ENCODE results near the gene PRR35. TPM values are rescaled to one million over a fixed set of nuclear protein-coding genes. Genes with fewer than 3 reads are reported as not detected.

Gene PRR35
- polyA plus RNA-seq, 4 donors, result not detected

- Histone ChIP-seq H3K27ac (ENCODE audit: low read depth in 1 of 3, low read length in 2 of 3) (no peak overlapping the region), H3K4me1 (ENCODE audit: control insufficient read depth in 3 of 3, insufficient read depth in 2 of 3, low read depth in 1 of 3, low read length in 2 of 3) (no peaks in the 10 kb centered on the region), H3K36me3 (ENCODE audit: control insufficient read depth in 3 of 3, insufficient read depth in 2 of 3, low read depth in 1 of 3, low read length in 3 of 3) (peaks cover 0 to 77% (median 0%) of the 10 kb centered on the region in 3 donors), H3K4me3 (ENCODE audit: low read depth in 1 of 3, low read length in 3 of 3) (no peak overlapping the region), H3K27me3 (ENCODE audit: control insufficient read depth in 3 of 3, insufficient read depth in 3 of 3, low read length in 3 of 3) (no peaks in the 10 kb centered on the region), H3K9me3 (ENCODE audit: control insufficient read depth in 2 of 2, insufficient read depth in 1 of 2, low read depth in 1 of 2, low read length in 1 of 2) (no peaks in the 10 kb centered on the region)
- DNase-seq (no peak), FAIRE-seq (no peak)
- 78 to 82% (median 82%) methylated on average over 21 to 24 of the region's 24 CpGs for WGBS, 3 donors
These were observed 18.2 kb downstream of the PRR35 start for GRCh38 chr16:578232-578869.

- H3K4me1 ChIP-seq (ENCODE audit: control insufficient read depth in 3 of 3, insufficient read depth in 2 of 3, low read depth in 1 of 3, low read length in 2 of 3), result no peaks in the 10 kb centered on the region
- H3K4me3 ChIP-seq (ENCODE audit: low read depth in 1 of 3, low read length in 3 of 3), result no peak overlapping the region
- FAIRE-seq (no peak), DNase-seq (peak; percentile 83 to 87)
- H3K36me3 ChIP-seq (ENCODE audit: control insufficient read depth in 3 of 3, insufficient read depth in 2 of 3, low read depth in 1 of 3, low read length in 3 of 3), result peaks cover 0 to 74% (median 0%) of the 10 kb centered on the region in 3 donors
- no peaks in the 10 kb centered on the region for H3K27me3 ChIP-seq (ENCODE audit: control insufficient read depth in 3 of 3, insufficient read depth in 3 of 3, low read length in 3 of 3)
- H3K27ac ChIP-seq (ENCODE audit: low read depth in 1 of 3, low read length in 2 of 3), result no peak overlapping the region
- no peaks in the 10 kb centered on the region for H3K9me3 ChIP-seq (ENCODE audit: control insufficient read depth in 2 of 2, insufficient read depth in 1 of 2, low read depth in 1 of 2, low read length in 1 of 2)
- WGBS, 3 donors, result 9 to 14% (median 11%) methylated on average over 29 to 34 of the region's 34 CpGs
These were observed 18.7 kb downstream of the PRR35 start for GRCh38 chr16:578870-579405.

GRCh38 chr16:580141-580945 lies 20.1 kb downstream of the PRR35 start:
- H3K9me3 ChIP-seq (ENCODE audit: control insufficient read depth in 2 of 2, insufficient read depth in 1 of 2, low read depth in 1 of 2, low read length in 1 of 2), result no peaks in the 10 kb centered on the region
- H3K27me3 ChIP-seq (ENCODE audit: control insufficient read depth in 3 of 3, insufficient read depth in 3 of 3, low read length in 3 of 3), result peaks cover 0 to 2% (median 0%) of the 10 kb centered on the region in 3 donors
- H3K4me3 ChIP-seq (ENCODE audit: low read depth in 1 of 3, low read length in 3 of 3), result no peak overlapping the region
- no peak for FAIRE-seq
- no peak for DNase-seq
- H3K4me1 ChIP-seq (ENCODE audit: control insufficient read depth in 3 of 3, insufficient read depth in 2 of 3, low read depth in 1 of 3, low read length in 2 of 3), result no peaks in the 10 kb centered on the region
- peaks cover 0 to 60% (median 0%) of the 10 kb centered on the region in 3 donors for H3K36me3 ChIP-seq (ENCODE audit: control insufficient read depth in 3 of 3, insufficient read depth in 2 of 3, low read depth in 1 of 3, low read length in 3 of 3)
- WGBS, 3 donors, result 88 to 94% (median 92%) methylated on average over 19 to 27 of the region's 27 CpGs
- H3K27ac ChIP-seq (ENCODE audit: low read depth in 1 of 3, low read length in 2 of 3), result no peak overlapping the region

- no peak for FAIRE-seq
- 94 to 98% (median 97%) methylated on average over 19 of the region's 19 CpGs for WGBS, 3 donors
These were observed 20.8 kb downstream of the PRR35 start for GRCh38 chr16:580946-581498.

GRCh38 chr16:582218-582613 lies 22.0 kb downstream of the PRR35 start:
- Histone ChIP-seq H3K27ac (ENCODE audit: low read depth in 1 of 3, low read length in 2 of 3) (no peak overlapping the region), H3K9me3 (ENCODE audit: control insufficient read depth in 2 of 2, insufficient read depth in 1 of 2, low read depth in 1 of 2, low read length in 1 of 2) (no peaks in the 10 kb centered on the region), H3K4me1 (ENCODE audit: control insufficient read depth in 3 of 3, insufficient read depth in 2 of 3, low read depth in 1 of 3, low read length in 2 of 3) (peaks cover 0 to 7% (median 0%) of the 10 kb centered on the region in 3 donors), H3K36me3 (ENCODE audit: control insufficient read depth in 3 of 3, insufficient read depth in 2 of 3, low read depth in 1 of 3, low read length in 3 of 3) (peaks cover 0 to 45% (median 0%) of the 10 kb centered on the region in 3 donors), H3K27me3 (ENCODE audit: control insufficient read depth in 3 of 3, insufficient read depth in 3 of 3, low read length in 3 of 3) (peaks cover 0 to 12% (median 0%) of the 10 kb centered on the region in 3 donors), H3K4me3 (ENCODE audit: low read depth in 1 of 3, low read length in 3 of 3) (no peak overlapping the region)
- DNase-seq, result no peak
- no peak for FAIRE-seq
- WGBS, 3 donors, result 90 to 96% (median 93%) methylated on average over 16 to 18 of the region's 18 CpGs

More at GRCh38 chr16:580946-581498, 20.8 kb downstream of the PRR35 start:
- peaks cover 0 to 53% (median 0%) of the 10 kb centered on the region in 3 donors for H3K36me3 ChIP-seq (ENCODE audit: control insufficient read depth in 3 of 3, insufficient read depth in 2 of 3, low read depth in 1 of 3, low read length in 3 of 3)
- H3K27ac ChIP-seq (ENCODE audit: low read depth in 1 of 3, low read length in 2 of 3), result no peak overlapping the region
- no peaks in the 10 kb centered on the region for H3K9me3 ChIP-seq (ENCODE audit: control insufficient read depth in 2 of 2, insufficient read depth in 1 of 2, low read depth in 1 of 2, low read length in 1 of 2)
- H3K4me3 ChIP-seq (ENCODE audit: low read depth in 1 of 3, low read length in 3 of 3), result no peak overlapping the region
- peaks cover 0 to 2% (median 0%) of the 10 kb centered on the region in 3 donors for H3K4me1 ChIP-seq (ENCODE audit: control insufficient read depth in 3 of 3, insufficient read depth in 2 of 3, low read depth in 1 of 3, low read length in 2 of 3)
- DNase-seq, result no peak
- peaks cover 0 to 6% (median 0%) of the 10 kb centered on the region in 3 donors for H3K27me3 ChIP-seq (ENCODE audit: control insufficient read depth in 3 of 3, insufficient read depth in 3 of 3, low read length in 3 of 3)

GRCh38 chr16:582614-583331 lies 22.6 kb downstream of the PRR35 start:
- no peaks in the 10 kb centered on the region for H3K9me3 ChIP-seq (ENCODE audit: control insufficient read depth in 2 of 2, insufficient read depth in 1 of 2, low read depth in 1 of 2, low read length in 1 of 2)
- DNase-seq (no peak), FAIRE-seq (no peak)
- H3K27ac ChIP-seq (ENCODE audit: low read depth in 1 of 3, low read length in 2 of 3), result no peak overlapping the region
- H3K4me1 ChIP-seq (ENCODE audit: control insufficient read depth in 3 of 3, insufficient read depth in 2 of 3, low read depth in 1 of 3, low read length in 2 of 3), result peaks cover 0 to 12% (median 0%) of the 10 kb centered on the region in 3 donors
- H3K4me3 ChIP-seq (ENCODE audit: low read depth in 1 of 3, low read length in 3 of 3), result no peak overlapping the region
- peaks cover 0 to 12% (median 0%) of the 10 kb centered on the region in 3 donors for H3K27me3 ChIP-seq (ENCODE audit: control insufficient read depth in 3 of 3, insufficient read depth in 3 of 3, low read length in 3 of 3)
- WGBS, 3 donors, result 87 to 89% (median 88%) methylated on average over 19 to 21 of the region's 21 CpGs
- H3K36me3 ChIP-seq (ENCODE audit: control insufficient read depth in 3 of 3, insufficient read depth in 2 of 3, low read depth in 1 of 3, low read length in 3 of 3), result peaks cover 0 to 45% (median 0%) of the 10 kb centered on the region in 3 donors

- no peak for FAIRE-seq
- Histone ChIP-seq H3K9me3 (ENCODE audit: control insufficient read depth in 2 of 2, insufficient read depth in 1 of 2, low read depth in 1 of 2, low read length in 1 of 2) (no peaks in the 10 kb centered on the region), H3K27ac (ENCODE audit: low read depth in 1 of 3, low read length in 2 of 3) (no peak overlapping the region), H3K36me3 (ENCODE audit: control insufficient read depth in 3 of 3, insufficient read depth in 2 of 3, low read depth in 1 of 3, low read length in 3 of 3) (peaks cover 0 to 43% (median 0%) of the 10 kb centered on the region in 3 donors), H3K4me3 (ENCODE audit: low read depth in 1 of 3, low read length in 3 of 3) (no peak overlapping the region), H3K27me3 (ENCODE audit: control insufficient read depth in 3 of 3, insufficient read depth in 3 of 3, low read length in 3 of 3) (peaks cover 0 to 12% (median 0%) of the 10 kb centered on the region in 3 donors), H3K4me1 (ENCODE audit: control insufficient read depth in 3 of 3, insufficient read depth in 2 of 3, low read depth in 1 of 3, low read length in 2 of 3) (peaks cover 0 to 17% (median 0%) of the 10 kb centered on the region in 3 donors)
- DNase-seq, result no peak
- 72 to 75% (median 73%) methylated on average over 16 of the region's 16 CpGs for WGBS, 3 donors
These were observed 23.2 kb downstream of the PRR35 start for GRCh38 chr16:583470-583814.
